ENCODE results near the gene PSMG1.
"Not testable (repeated sequence)": the region's sequence is repeated elsewhere in the genome, so short reads cannot be mapped to it uniquely, and the experiment has no call there.

Gene PSMG1

DNA sequence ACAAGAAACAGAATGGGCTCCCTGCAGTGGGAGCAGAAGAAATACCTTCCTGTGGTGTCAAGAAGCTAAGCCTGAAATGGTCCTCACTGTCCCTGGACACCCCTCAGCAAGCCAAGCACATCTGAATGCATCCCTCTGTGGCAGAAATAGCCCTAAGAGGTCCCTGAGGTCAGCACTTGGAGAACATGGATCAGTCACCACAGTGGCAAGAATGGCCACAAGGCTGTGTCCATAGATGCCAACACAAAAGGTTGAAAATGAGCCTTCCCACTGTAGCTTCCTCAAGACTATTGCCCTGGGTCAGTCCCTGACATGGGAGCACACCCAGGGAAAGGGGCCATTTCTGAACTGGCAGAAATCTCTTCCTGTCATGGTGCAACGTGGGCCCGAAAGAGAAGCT, 27.7 kb downstream of the PSMG1 start:
- DNase-seq: no peak

- DNase-seq: no peak
Measured at GRCh38 chr21:39153842-39154241, 29.4 kb downstream of the PSMG1 start.

DNA sequence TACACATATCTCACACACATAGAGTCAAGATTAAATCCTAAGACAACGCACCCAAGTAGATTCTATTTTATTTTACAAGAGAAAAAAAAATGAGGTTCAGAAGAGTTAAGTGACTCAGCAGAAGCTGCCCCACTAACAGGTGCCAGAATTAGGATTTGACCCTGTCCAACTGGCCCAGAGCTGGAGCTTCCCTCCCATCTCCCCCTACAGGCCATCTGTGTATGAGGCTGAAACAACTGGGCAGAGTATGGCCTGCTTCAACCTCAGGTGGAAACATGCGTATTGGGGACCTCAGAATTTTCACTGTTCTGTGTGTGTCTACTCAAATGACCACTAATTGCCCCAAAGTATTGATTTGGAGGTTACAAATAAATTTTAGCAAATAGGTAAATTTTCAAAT, 29.9 kb downstream of the PSMG1 start:
- no peak for DNase-seq

GRCh38 chr21:39152271-39152670, 31.0 kb downstream of the PSMG1 start:
- DNase-seq: no peak

DNA sequence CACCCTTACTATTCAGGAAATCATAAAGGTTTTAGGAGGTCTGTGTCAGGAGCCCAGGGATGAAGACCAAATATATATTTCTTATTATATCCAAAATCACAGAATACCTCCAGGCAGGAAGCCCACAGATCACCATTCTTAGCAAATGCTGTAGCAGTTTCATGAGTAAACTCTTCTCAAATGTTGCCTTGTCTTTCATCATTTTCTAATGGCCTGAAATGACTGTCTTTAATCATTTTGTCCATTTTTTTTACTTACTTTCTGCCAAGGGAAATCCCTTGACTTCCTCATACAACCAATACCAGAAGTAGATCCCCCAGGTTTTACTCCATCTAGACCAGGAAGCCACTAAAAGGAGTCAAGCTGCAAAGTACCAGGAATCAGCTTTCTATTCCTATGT, 32.4 kb downstream of the PSMG1 start:
- DNase-seq: no peak

DNA sequence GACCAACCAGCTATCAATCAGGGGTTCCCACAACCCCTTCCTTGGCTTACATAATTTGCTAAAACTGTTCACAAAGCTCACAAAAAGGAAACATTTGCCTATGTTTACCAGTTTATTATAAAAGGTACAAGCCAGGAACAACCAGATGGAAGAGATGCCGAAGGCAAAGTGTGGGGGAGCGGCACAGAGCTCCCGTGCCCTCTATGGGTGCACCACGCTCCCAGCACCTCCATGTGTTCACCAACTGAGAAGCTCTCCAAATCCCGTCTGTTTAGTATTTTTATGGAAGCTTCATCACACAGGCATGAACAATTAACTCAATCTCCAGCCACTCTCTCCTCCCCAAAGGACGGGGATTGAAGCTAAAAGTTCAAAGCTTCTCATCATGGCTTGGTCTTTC, 32.9 kb downstream of the PSMG1 start:
- DNase-seq: no peak

GRCh38 chr21:39149882-39150281, 33.4 kb downstream of the PSMG1 start:
- no peak for DNase-seq

GRCh38 chr21:39148975-39149374, 34.3 kb downstream of the PSMG1 start:
- no peak for DNase-seq

GRCh38 chr21:39144191-39144590, 39.1 kb downstream of the PSMG1 start:
- DNase-seq: no peak

DNA sequence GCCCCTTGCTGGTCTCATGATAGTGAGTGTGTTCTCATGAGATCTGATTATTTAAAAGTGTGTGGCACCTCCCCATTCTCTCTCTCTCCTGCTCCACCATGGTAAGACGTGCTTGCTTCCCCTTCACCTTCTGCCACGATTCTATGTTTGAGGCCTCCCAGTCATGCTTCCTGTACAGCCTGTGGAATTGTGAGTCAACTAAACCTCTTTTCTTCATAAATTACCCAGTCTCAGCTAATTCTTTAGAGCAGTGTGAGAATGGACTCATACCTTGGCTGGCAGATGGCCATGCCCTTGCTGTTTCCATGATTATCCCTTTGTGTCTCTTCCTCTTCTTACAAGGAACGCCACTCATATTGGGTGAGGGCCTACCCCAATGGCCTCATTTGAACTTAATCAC, 40.3 kb downstream of the PSMG1 start:
- no peak for DNase-seq

DNA sequence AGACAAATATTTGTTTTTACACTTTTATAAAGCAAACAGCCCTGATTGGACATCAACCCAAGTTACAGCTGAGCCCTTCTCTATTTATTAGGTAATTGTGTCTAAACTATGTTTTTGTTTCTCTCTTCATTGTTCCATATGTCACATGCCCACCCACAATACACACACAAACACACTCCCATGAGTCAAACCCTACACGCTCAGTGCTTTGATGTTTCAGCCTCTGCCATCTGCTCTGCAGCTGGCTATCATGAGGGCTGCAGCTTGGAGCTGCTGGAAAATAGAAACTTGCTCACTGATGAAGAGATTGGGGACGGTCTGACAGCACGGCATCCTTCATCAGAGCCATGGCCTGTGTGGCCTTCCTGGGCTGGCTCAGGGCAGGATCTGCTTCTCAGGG, 41.7 kb downstream of the PSMG1 start:
- DNase-seq: no peak

DNA sequence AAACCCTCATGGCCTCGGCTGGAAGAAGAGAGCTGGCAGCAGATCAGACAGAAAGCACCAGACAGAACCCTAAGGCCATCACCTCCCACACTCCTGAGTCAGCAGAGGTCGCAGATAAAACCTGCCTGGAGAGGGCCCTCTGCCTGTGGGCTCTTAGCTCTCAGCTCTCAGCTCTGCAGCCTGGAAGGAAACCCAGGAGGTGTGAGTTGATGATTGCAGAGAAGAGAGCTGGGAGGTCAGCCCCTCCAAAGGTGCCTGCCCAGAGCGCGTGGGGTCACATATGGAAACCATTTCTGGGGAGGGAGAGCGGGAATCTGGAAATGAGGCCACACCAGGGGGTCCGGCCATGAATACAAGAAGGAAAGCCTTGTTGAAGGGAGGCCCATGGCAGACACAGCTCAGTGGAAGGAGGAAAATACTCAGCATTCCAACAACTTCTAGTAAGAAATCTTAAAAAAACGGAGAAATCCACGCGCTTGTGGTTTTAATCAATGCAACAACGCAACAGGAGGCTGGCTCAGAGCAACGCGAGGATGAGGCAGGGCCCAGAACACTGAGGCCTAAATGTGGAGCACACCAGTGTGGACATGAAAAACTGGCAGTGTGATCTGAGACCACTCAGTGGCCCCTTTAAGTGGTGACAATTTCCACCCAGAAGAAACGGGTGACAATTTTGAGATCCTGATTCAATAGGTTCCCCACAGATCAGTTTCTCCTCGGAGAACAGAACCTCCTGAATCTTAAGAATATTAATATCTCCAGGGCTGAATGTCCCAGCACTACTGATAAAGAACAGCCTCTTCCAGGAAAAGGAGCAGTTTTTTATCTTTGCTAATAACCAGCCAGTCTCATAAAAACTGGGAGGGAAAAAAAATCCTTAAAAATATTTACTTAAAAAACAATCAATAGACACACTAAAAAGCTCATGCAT, 45.7 kb downstream of the PSMG1 start:
- DNase-seq: no peak

- no peak for DNase-seq
Measured at GRCh38 chr21:39136711-39137110, 46.5 kb downstream of the PSMG1 start.

GRCh38 chr21:39136138-39136537, 47.1 kb downstream of the PSMG1 start:
- not testable (repeated sequence) for DNase-seq

GRCh38 chr21:39134288-39134810, 48.9 kb downstream of the PSMG1 start:
- DNase-seq: no peak

GRCh38 chr21:39132248-39132647, 51.0 kb downstream of the PSMG1 start:
- DNase-seq: no peak

- no peak for DNase-seq
Measured at GRCh38 chr21:39131791-39132190, 51.5 kb downstream of the PSMG1 start.

DNA sequence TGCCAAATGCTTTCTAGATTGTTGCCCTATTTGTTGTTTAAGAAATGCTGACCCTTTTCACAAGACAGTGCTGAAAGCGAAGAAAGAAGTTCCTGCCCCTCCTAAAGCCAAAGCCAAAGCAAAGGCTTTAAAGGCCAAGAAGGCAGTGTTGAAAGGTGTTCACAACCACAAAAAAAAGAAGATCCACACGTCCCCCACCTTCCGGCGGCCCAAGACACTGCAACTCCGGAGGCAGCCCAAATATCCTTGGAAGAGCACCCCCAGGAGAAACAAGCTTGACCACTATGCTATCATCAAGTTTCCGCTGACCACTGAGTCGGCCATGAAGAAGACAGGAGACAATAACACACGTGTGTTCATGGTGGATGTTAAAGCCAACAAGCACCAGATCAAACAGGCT, 55.7 kb downstream of the PSMG1 start:
- no peak for DNase-seq

DNA sequence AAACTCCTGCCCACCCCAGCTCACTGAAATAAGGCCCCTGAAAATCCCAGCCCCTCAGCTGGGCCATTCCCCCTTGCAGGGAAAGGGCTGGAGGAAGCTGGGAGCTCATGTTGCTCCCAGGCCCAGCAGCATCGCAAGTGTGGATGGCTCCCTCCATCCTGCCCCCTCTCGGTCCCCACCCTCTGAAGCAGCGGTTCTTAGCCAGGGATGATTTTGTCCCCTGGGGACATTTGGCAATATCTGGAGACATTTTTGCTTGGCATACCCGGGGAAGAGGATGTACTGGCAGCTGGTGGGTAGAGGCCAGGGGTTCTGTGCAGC, 56.8 kb downstream of the PSMG1 start:
- DNase-seq: no peak

GRCh38 chr21:39125752-39126485, 57.3 kb downstream of the PSMG1 start:
- peak; percentile 71 for DNase-seq

Measured in NCI-H187 treated with DMSO at 0.1 percent for 48 hours (cell line).